Tibial nerve (tissue), 3 donors: ENCODE data around the gene SCIMP.

Source experiments
- POLR2A ChIP-seq, 2 donors: fragments of 450-650 bp; IDR thresholded peaks; one replicate each; pipeline ENCODE4 v1.6.1; 2017; ENCODE audit warnings: antibody characterized with exemption in 2 of 2, mild to moderate bottlenecking in 2 of 2, moderate library complexity in 2 of 2
- TF ChIP-seq, protein P1 (sequence below), 5 experiments: fragments of 200-600 bp in 3 of 5; fragments of 450-650 bp in 2 of 5; sonication (generic) in 3 of 5; IDR thresholded peaks; one replicate each; pipeline ENCODE4 v1.5.1; 2016 to 2019; ENCODE audit warnings: antibody characterized with exemption in 5 of 5, mild to moderate bottlenecking in 3 of 5, moderate library complexity in 2 of 5

DNA sequence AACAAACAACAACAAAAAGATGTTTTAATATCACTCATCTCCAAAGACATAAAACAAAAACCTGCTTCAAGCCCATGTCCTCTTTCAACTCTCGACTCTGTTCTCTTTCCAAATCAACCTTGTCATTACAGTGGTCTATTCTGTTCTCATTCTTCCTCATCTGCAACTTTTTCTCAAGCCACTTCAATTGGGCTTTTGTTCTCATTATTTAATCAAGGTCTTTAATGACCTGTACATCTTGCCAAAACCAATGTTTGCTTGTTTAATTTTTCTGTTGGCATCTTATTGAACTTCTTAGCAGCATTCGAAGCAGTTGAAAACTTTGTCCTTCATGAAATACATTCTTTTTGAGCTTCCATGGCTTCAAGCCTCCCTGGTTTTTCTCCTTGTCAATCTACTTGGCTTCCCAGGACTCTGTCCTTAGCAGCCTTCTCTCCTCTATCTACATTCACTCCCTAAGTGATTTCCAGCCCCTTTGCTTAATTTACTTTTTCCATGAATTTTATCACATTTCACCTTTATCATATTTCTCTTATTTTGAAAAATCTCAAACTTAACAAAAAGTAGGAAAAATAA lies 27.8 kb upstream of the SCIMP start:
- TF ChIP-seq, protein P1, sequence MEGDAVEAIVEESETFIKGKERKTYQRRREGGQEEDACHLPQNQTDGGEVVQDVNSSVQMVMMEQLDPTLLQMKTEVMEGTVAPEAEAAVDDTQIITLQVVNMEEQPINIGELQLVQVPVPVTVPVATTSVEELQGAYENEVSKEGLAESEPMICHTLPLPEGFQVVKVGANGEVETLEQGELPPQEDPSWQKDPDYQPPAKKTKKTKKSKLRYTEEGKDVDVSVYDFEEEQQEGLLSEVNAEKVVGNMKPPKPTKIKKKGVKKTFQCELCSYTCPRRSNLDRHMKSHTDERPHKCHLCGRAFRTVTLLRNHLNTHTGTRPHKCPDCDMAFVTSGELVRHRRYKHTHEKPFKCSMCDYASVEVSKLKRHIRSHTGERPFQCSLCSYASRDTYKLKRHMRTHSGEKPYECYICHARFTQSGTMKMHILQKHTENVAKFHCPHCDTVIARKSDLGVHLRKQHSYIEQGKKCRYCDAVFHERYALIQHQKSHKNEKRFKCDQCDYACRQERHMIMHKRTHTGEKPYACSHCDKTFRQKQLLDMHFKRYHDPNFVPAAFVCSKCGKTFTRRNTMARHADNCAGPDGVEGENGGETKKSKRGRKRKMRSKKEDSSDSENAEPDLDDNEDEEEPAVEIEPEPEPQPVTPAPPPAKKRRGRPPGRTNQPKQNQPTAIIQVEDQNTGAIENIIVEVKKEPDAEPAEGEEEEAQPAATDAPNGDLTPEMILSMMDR (IDR thresholded peaks at IDR 0.05), result no peak
- no peak for TF ChIP-seq POLR2A (IDR thresholded peaks at IDR 0.05)
